Measurements from ENCODE around the gene OR5H15. TPM values are rescaled to one million over a fixed set of nuclear protein-coding genes. Genes with fewer than 3 reads are reported as not detected.

The OR5H15 gene
- total and polyA plus RNA-seq, 2 donors (not counting 1 experiment from before 2014, with no cell fraction given) = not detected

DNA sequence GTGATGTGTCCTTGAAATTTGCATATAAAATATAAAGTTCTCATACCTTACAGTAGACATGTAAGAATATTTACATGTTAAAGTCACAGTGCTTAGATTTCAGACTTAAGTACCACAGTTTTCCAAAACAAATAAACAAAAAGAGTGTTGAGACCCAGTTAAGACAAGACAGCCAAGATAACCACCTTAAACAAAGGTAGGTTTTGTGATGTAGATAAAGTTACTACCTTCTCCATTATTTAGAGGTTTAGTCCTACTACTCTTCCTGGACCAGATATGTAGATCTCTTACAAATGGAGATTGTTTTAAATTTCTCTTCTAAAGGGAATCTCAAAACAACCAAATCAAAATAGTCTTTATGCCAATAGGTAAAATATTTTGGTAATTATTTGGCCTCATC is 15.7 kb downstream of the OR5H15 start:
- Histone ChIP-seq H3K4me1 (ENCODE audit: control insufficient read depth in 2 of 2, insufficient read depth in 2 of 2, low read length in 2 of 2) (no peaks in the 10 kb centered on the region), H3K27me3 (replicated peaks in 1 of 4; ENCODE audit: control extremely low read depth in 1 of 4, control insufficient read depth in 3 of 4, insufficient read depth in 4 of 4, low read length in 3 of 4) (no peaks in the 10 kb centered on the region), H4K20me1 (ENCODE audit: control insufficient read depth, insufficient read depth, low read length, poor library complexity, severe bottlenecking) (no peaks in the 10 kb centered on the region), H3K9me3 (ENCODE audit: control extremely low read depth in 1 of 3, control insufficient read depth in 2 of 3, insufficient read depth in 1 of 3, low read length in 2 of 3) (no peaks in the 10 kb centered on the region), H3K9ac (ENCODE audit: low read length) (no peak overlapping the region), H3K79me2 (ENCODE audit: control insufficient read depth, insufficient read depth, low read length) (no peaks in the 10 kb centered on the region), H3K4me3 (ENCODE audit: control extremely low read depth in 1 of 5, extremely low read depth in 1 of 5, insufficient read depth in 1 of 5, low read depth in 2 of 5, low read length in 4 of 5) (no peak overlapping the region), H3K27ac (ENCODE audit: low read length in 2 of 2) (no peak overlapping the region), H2AFZ (ENCODE audit: insufficient read depth, low read depth, low read length, poor library complexity, severe bottlenecking) (no peak overlapping the region), H3K4me2 (replicated peaks; ENCODE audit: low read depth, low read length, poor library complexity, severe bottlenecking) (no peak overlapping the region), H3K36me3 (replicated peaks in 1 of 2; ENCODE audit: control extremely low read depth in 1 of 2, control insufficient read depth in 1 of 2, extremely low read depth in 1 of 2, insufficient read depth in 2 of 2, low read length in 1 of 2) (no peaks in the 10 kb centered on the region)
- TF ChIP-seq EZH2 (IDR thresholded peaks at IDR 0.05; ENCODE audit: borderline replicate concordance, insufficient read depth, low read depth, low read length, poor library complexity, severe bottlenecking) = no peak
- TF ChIP-seq, protein P1, sequence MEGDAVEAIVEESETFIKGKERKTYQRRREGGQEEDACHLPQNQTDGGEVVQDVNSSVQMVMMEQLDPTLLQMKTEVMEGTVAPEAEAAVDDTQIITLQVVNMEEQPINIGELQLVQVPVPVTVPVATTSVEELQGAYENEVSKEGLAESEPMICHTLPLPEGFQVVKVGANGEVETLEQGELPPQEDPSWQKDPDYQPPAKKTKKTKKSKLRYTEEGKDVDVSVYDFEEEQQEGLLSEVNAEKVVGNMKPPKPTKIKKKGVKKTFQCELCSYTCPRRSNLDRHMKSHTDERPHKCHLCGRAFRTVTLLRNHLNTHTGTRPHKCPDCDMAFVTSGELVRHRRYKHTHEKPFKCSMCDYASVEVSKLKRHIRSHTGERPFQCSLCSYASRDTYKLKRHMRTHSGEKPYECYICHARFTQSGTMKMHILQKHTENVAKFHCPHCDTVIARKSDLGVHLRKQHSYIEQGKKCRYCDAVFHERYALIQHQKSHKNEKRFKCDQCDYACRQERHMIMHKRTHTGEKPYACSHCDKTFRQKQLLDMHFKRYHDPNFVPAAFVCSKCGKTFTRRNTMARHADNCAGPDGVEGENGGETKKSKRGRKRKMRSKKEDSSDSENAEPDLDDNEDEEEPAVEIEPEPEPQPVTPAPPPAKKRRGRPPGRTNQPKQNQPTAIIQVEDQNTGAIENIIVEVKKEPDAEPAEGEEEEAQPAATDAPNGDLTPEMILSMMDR (IDR thresholded peaks at IDR 0.05) = no peak
- no peaks in the 10 kb centered on the region for H3K27me3 Mint-ChIP-seq
- ATAC-seq (ENCODE audit: low read depth) = no peak
- intact Hi-C loops (cut with micrococcal nuclease) = no loop called here
- POLR2A ChIA-PET = no interaction called here
- CTCF ChIA-PET = no interaction called here
- H3K4me3 Mint-ChIP-seq = no peak overlapping the region
- H3K9me3 Mint-ChIP-seq (ENCODE audit: insufficient read depth) = no peaks in the 10 kb centered on the region
- no peak for DNase-seq
- no peaks in the 10 kb centered on the region for H3K4me1 Mint-ChIP-seq
- H3K27ac Mint-ChIP-seq = no peak overlapping the region

DNA sequence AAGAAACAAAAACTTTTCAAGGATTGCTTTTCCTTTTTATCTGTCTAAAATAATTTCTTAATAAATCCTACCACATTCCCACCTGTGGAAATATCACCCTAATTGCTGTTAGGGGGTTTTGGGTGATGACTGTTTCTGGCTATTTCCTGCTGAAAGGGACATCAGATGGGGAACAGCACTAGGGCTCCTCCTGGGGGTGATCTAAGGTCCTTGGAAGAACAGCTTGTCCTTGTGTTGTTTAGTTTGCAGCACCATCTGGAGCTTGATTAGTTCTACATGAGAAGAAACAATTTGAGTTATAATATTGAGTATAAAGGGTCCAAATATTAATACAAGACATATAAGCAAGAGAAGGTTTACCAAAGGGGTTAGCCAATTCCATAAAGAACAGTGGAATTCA is 18.7 kb downstream of the OR5H15 start:
- Histone ChIP-seq H3K36me3 (replicated peaks in 1 of 2; ENCODE audit: control extremely low read depth in 1 of 2, control insufficient read depth in 1 of 2, extremely low read depth in 1 of 2, insufficient read depth in 2 of 2, low read length in 1 of 2) (no peaks in the 10 kb centered on the region), H2AFZ (ENCODE audit: insufficient read depth, low read depth, low read length, poor library complexity, severe bottlenecking) (no peak overlapping the region), H3K27ac (ENCODE audit: low read length in 2 of 2) (no peak overlapping the region), H3K9me3 (ENCODE audit: control extremely low read depth in 1 of 3, control insufficient read depth in 2 of 3, insufficient read depth in 1 of 3, low read length in 2 of 3) (no peaks in the 10 kb centered on the region), H3K79me2 (ENCODE audit: control insufficient read depth, insufficient read depth, low read length) (no peaks in the 10 kb centered on the region), H3K4me2 (replicated peaks; ENCODE audit: low read depth, low read length, poor library complexity, severe bottlenecking) (no peak overlapping the region), H3K4me3 (ENCODE audit: control extremely low read depth in 1 of 5, extremely low read depth in 1 of 5, insufficient read depth in 1 of 5, low read depth in 2 of 5, low read length in 4 of 5) (no peak overlapping the region), H4K20me1 (ENCODE audit: control insufficient read depth, insufficient read depth, low read length, poor library complexity, severe bottlenecking) (no peaks in the 10 kb centered on the region), H3K27me3 (replicated peaks in 1 of 4; ENCODE audit: control extremely low read depth in 1 of 4, control insufficient read depth in 3 of 4, insufficient read depth in 4 of 4, low read length in 3 of 4) (no peaks in the 10 kb centered on the region), H3K9ac (ENCODE audit: low read length) (no peak overlapping the region), H3K4me1 (ENCODE audit: control insufficient read depth in 2 of 2, insufficient read depth in 2 of 2, low read length in 2 of 2) (no peaks in the 10 kb centered on the region)
- peaks cover 2% of the 10 kb centered on the region for H3K4me1 Mint-ChIP-seq
- no peak for TF ChIP-seq EZH2 (IDR thresholded peaks at IDR 0.05; ENCODE audit: borderline replicate concordance, insufficient read depth, low read depth, low read length, poor library complexity, severe bottlenecking)
- TF ChIP-seq, protein P1 (IDR thresholded peaks at IDR 0.05) = no peak
- no peak overlapping the region for H3K4me3 Mint-ChIP-seq
- no peaks in the 10 kb centered on the region for H3K9me3 Mint-ChIP-seq (ENCODE audit: insufficient read depth)
- H3K27ac Mint-ChIP-seq = no peak overlapping the region
- ChIA-PET CTCF (no interaction called here), POLR2A (no interaction called here)
- DNase-seq = no peak
- ATAC-seq (ENCODE audit: low read depth) = no peak
- H3K27me3 Mint-ChIP-seq = no peaks in the 10 kb centered on the region
- intact Hi-C loops (cut with micrococcal nuclease) = no loop called here

All from B cell (primary cell).